OCI-LY1 (cell line): ENCODE results near the gene USP24.

ENCODE experiments used
- EZH2 ChIP-seq: fragments of 200-600 bp; sonication (generic), shearing (Covaris generic); IDR thresholded peaks from 2 replicates; pipeline ENCODE4 v1.8.0; 2017; ENCODE audit warnings: borderline replicate concordance, mixed run types, mild to moderate bottlenecking, antibody characterized with exemption, low read length, moderate library complexity, mixed read lengths
- TF ChIP-seq, protein P1 (sequence below): fragments of 200-600 bp; sonication (generic), shearing (Covaris generic); IDR thresholded peaks from 2 replicates; pipeline ENCODE4 v1.5.1; 2017; ENCODE audit warnings: mild to moderate bottlenecking, antibody characterized with exemption, low read length, moderate library complexity, mixed read lengths

DNA sequence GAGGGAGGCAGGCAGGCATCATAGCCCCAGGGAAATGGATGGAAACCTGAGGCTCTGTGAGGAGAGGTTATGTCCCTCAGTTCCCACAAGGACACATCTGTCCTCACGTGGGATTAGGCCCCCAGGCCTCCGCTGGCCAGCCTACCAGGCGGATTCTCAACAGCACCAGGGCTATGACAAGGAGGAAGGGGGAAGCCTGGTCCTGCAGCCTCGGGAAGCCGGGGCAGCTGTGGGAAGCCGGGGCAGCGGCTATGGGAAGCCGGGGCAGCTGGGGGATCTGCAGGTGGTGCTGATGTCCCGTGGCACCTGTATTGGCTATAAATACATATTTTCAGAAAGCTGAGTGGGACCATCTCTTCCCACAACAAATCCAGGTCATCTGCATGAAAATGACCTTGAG lies 196.8 kb downstream of the USP24 start:
- TF ChIP-seq, protein P1, sequence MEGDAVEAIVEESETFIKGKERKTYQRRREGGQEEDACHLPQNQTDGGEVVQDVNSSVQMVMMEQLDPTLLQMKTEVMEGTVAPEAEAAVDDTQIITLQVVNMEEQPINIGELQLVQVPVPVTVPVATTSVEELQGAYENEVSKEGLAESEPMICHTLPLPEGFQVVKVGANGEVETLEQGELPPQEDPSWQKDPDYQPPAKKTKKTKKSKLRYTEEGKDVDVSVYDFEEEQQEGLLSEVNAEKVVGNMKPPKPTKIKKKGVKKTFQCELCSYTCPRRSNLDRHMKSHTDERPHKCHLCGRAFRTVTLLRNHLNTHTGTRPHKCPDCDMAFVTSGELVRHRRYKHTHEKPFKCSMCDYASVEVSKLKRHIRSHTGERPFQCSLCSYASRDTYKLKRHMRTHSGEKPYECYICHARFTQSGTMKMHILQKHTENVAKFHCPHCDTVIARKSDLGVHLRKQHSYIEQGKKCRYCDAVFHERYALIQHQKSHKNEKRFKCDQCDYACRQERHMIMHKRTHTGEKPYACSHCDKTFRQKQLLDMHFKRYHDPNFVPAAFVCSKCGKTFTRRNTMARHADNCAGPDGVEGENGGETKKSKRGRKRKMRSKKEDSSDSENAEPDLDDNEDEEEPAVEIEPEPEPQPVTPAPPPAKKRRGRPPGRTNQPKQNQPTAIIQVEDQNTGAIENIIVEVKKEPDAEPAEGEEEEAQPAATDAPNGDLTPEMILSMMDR = no peak
- TF ChIP-seq EZH2 = no peak
